OCI-LY3 (cell line): ENCODE results near the gene EML4.

ENCODE experiments used
- CTCF ChIP-seq: fragments of 200-600, 300-600 bp; sonication (generic); IDR thresholded peaks from 2 replicates; pipeline ENCODE4 v1.5.1; 2014; ENCODE audit warnings: antibody characterized with exemption, low read length, low read depth
- EZH2phosphoT487 ChIP-seq: fragments of 200-600 bp; shearing (Covaris generic); IDR thresholded peaks from 2 replicates; pipeline ENCODE4 v1.6.1; 2018; ENCODE audit warnings: antibody characterized with exemption, mixed run types, low read depth

- TF ChIP-seq CTCF (no peak), EZH2phosphoT487 (no peak)
Measured at GRCh38 chr2:42170619-42171395, 1.7 kb downstream of the EML4 start.
